Astrocyte (in vitro differentiated cells and primary cell): ENCODE data around the gene ZNF516. TPM values are rescaled to one million over a fixed set of nuclear protein-coding genes. Genes with fewer than 3 reads are reported as not detected.

Source experiments
- DNase-seq: peaks from one replicate; pipeline ENCODE4 v3.0.0-alpha.2; 2010; ENCODE audit warnings: low read depth
- FAIRE-seq: peaks from 2 replicates; lab custom pipeline; 2011; peaks lifted over from hg19 to GRCh38; lab: Jason Lieb, UNC
- H2AFZ ChIP-seq: 2 replicates; pipeline ENCODE4 v1.6.0; 2012; ENCODE audit warnings: low read depth, low read length, inconsistent platforms
- H3K27ac ChIP-seq: 2 replicates; pipeline ENCODE4 v1.5.1; 2011; ENCODE audit warnings: low read depth, low read length, inconsistent platforms
- H3K27me3 ChIP-seq: 2 replicates; pipeline ENCODE4 v1.6.0; 2011; ENCODE audit warnings: low read length, inconsistent platforms; ENCODE audit not compliant: insufficient read depth
- H3K36me3 ChIP-seq: 2 replicates; pipeline ENCODE4 v1.5.1; 2011; ENCODE audit warnings: low read length, inconsistent platforms; ENCODE audit not compliant: insufficient read depth
- H3K4me1 ChIP-seq: 2 replicates; pipeline ENCODE4 v1.5.1; 2011; ENCODE audit warnings: low read length, inconsistent platforms; ENCODE audit not compliant: insufficient read depth
- H3K4me2 ChIP-seq: 2 replicates; pipeline ENCODE4 v1.6.0; 2012; ENCODE audit warnings: low read length, inconsistent platforms
- H3K4me3 ChIP-seq: 2 replicates; pipeline ENCODE4 v1.5.1; 2011; ENCODE audit warnings: low read depth, mild to moderate bottlenecking, low read length, inconsistent platforms; ENCODE audit not compliant: insufficient read depth
- H3K79me2 ChIP-seq: 2 replicates; pipeline ENCODE4 v1.6.0; 2012; ENCODE audit warnings: mild to moderate bottlenecking, low read length, inconsistent platforms; ENCODE audit not compliant: insufficient read depth
- H3K9ac ChIP-seq: 2 replicates; pipeline ENCODE4 v1.6.0; 2012; ENCODE audit warnings: mild to moderate bottlenecking, low read length, inconsistent platforms
- H3K9me3 ChIP-seq: 2 replicates; pipeline ENCODE4 v1.5.1; 2012; ENCODE audit warnings: low read depth, mild to moderate bottlenecking, low read length, inconsistent platforms; ENCODE audit not compliant: insufficient read depth
- H4K20me1 ChIP-seq: 2 replicates; pipeline ENCODE4 v1.6.0; 2012; ENCODE audit warnings: low read length, inconsistent platforms; ENCODE audit not compliant: insufficient read depth
- H3K27ac Mint-ChIP-seq: one replicate; pipeline ENCODE4 v1.8.0; 2021; ENCODE audit warnings: mild to moderate bottlenecking, mixed read lengths; ENCODE audit not compliant: unreplicated experiment
- H3K27me3 Mint-ChIP-seq: one replicate; pipeline ENCODE4 v1.8.0; 2021; ENCODE audit warnings: low read depth, mixed read lengths; ENCODE audit not compliant: unreplicated experiment
- H3K36me3 Mint-ChIP-seq: one replicate; pipeline ENCODE4 v1.8.0; 2021; ENCODE audit warnings: low read depth, mixed read lengths; ENCODE audit not compliant: unreplicated experiment
- H3K4me1 Mint-ChIP-seq: one replicate; pipeline ENCODE4 v1.8.0; 2021; ENCODE audit warnings: low read depth, mixed read lengths; ENCODE audit not compliant: unreplicated experiment
- H3K4me3 Mint-ChIP-seq: one replicate; pipeline ENCODE4 v1.8.0; 2021; ENCODE audit warnings: mild to moderate bottlenecking, moderate library complexity, mixed read lengths; ENCODE audit not compliant: unreplicated experiment
- H3K9me3 Mint-ChIP-seq: one replicate; pipeline ENCODE4 v1.8.0; 2021; ENCODE audit warnings: mild to moderate bottlenecking, mixed read lengths; ENCODE audit not compliant: unreplicated experiment
- CTCF ChIP-seq: IDR thresholded peaks from 2 replicates; pipeline ENCODE4 v1.5.1; 2011; ENCODE audit warnings: low read depth, mild to moderate bottlenecking, inconsistent platforms, low read length, moderate library complexity; ENCODE audit not compliant: insufficient read depth
- EZH2 ChIP-seq: IDR thresholded peaks from 2 replicates; pipeline ENCODE4 v1.6.1; 2012; ENCODE audit warnings: mild to moderate bottlenecking, low read length, inconsistent platforms; ENCODE audit not compliant: insufficient read depth
- total RNA-seq: library from RNA; stranded (reverse); gene quantifications from 2 replicates; pipeline ENCODE4 v1.2.1, GENCODE V29; 2021

Gene ZNF516
- total RNA-seq, 1 donor from 2014 or later, result 59.8 TPM

- Histone ChIP-seq H2AFZ (no peak overlapping the region), H3K4me3 (no peak overlapping the region), H3K36me3 (no peaks in the 10 kb centered on the region), H3K27ac (no peak overlapping the region), H3K27me3 (no peaks in the 10 kb centered on the region), H3K79me2 (peaks cover 90% of the 10 kb centered on the region), H3K4me2 (no peak overlapping the region), H3K9me3 (no peaks in the 10 kb centered on the region), H3K9ac (no peak overlapping the region), H3K4me1 (peaks cover 62% of the 10 kb centered on the region), H4K20me1 (peaks cover 17% of the 10 kb centered on the region)
- FAIRE-seq (peak; percentile 37), DNase-seq (no peak)
- Mint-ChIP-seq H3K9me3 (no peaks in the 10 kb centered on the region), H3K4me1 (peaks cover 62% of the 10 kb centered on the region), H3K36me3 (no peaks in the 10 kb centered on the region), H3K27ac (peak overlapping the region; percentile 58), H3K4me3 (no peak overlapping the region), H3K27me3 (no peaks in the 10 kb centered on the region)
- TF ChIP-seq CTCF (no peak), EZH2 (no peak)
These were observed 46.6 kb downstream of the ZNF516 start for GRCh38 chr18:76448256-76449110.

- peaks cover 19% of the 10 kb centered on the region for H4K20me1 ChIP-seq
- FAIRE-seq (no peak), DNase-seq (no peak)
- Mint-ChIP-seq H3K4me1 (peaks cover 53% of the 10 kb centered on the region), H3K27me3 (no peaks in the 10 kb centered on the region), H3K27ac (no peak overlapping the region), H3K4me3 (no peak overlapping the region), H3K9me3 (no peaks in the 10 kb centered on the region), H3K36me3 (no peaks in the 10 kb centered on the region)
- H3K4me1 ChIP-seq, result peaks cover 54% of the 10 kb centered on the region
- TF ChIP-seq EZH2, result no peak
- TF ChIP-seq CTCF, result no peak
- H3K79me2 ChIP-seq, result peaks cover 90% of the 10 kb centered on the region
- H3K36me3 ChIP-seq, result no peaks in the 10 kb centered on the region
- no peaks in the 10 kb centered on the region for H3K9me3 ChIP-seq
- H2AFZ ChIP-seq, result no peak overlapping the region
- no peaks in the 10 kb centered on the region for H3K27me3 ChIP-seq
- no peak overlapping the region for H3K27ac ChIP-seq
- H3K9ac ChIP-seq, result no peak overlapping the region
- H3K4me3 ChIP-seq, result no peak overlapping the region
- H3K4me2 ChIP-seq, result no peak overlapping the region
These were observed 47.7 kb downstream of the ZNF516 start for GRCh38 chr18:76447258-76447890.
